CD1c-positive myeloid dendritic cell (primary cell): ENCODE measurements around the gene HHIPL2.
A peak's percentile ranks its signal among the peaks of the same experiment; 100 is the strongest.

Experiments
- DNase-seq: peaks from one replicate; pipeline ENCODE4 v3.0.0-alpha.2; 2016; ENCODE audit errors: extremely low spot score

Gene HHIPL2

GRCh38 chr1:222547944-222548671 is at the start of gene HHIPL2:
HHIPL2 (minus strand) TSS chr1:222548104; CDS start chr1:222548044, 60 bp downstream.
- no peak for DNase-seq

- no peak for DNase-seq
Observed at GRCh38 chr1:222596696-222597095, 48.8 kb upstream of the HHIPL2 start.

- DNase-seq: no peak
Observed at GRCh38 chr1:222594789-222595188, 46.9 kb upstream of the HHIPL2 start.

GRCh38 chr1:222592171-222592570 is 44.3 kb upstream of the HHIPL2 start:
- DNase-seq: no peak

GRCh38 chr1:222589462-222590302 is 41.8 kb upstream of the HHIPL2 start, which contains the start of gene TAF1A:
TAF1A (minus strand) TSS chr1:222589933.
- DNase-seq: peak; percentile 89

GRCh38 chr1:222588135-222588534 is 40.2 kb upstream of the HHIPL2 start:
- no peak for DNase-seq

GRCh38 chr1:222586842-222587241 is 38.9 kb upstream of the HHIPL2 start:
- DNase-seq: no peak

- peak; percentile 56 for DNase-seq
Observed at GRCh38 chr1:222583079-222583478, 35.2 kb upstream of the HHIPL2 start.

- no peak for DNase-seq
Observed at GRCh38 chr1:222582099-222582774, 34.3 kb upstream of the HHIPL2 start.

- DNase-seq: no peak
Observed at GRCh38 chr1:222579316-222579715, 31.4 kb upstream of the HHIPL2 start.

- DNase-seq: no peak
Observed at GRCh38 chr1:222570837-222571236, 22.9 kb upstream of the HHIPL2 start.

GRCh38 chr1:222561656-222562055 is 13.8 kb upstream of the HHIPL2 start:
- DNase-seq: no peak

GRCh38 chr1:222557574-222557973 is 9.7 kb upstream of the HHIPL2 start:
- no peak for DNase-seq

- DNase-seq: no peak
Observed at GRCh38 chr1:222557148-222557547, 9.2 kb upstream of the HHIPL2 start.

GRCh38 chr1:222555992-222556615 is 8.2 kb upstream of the HHIPL2 start:
- DNase-seq: no peak

- DNase-seq: no peak
Observed at GRCh38 chr1:222554177-222554576, 6.3 kb upstream of the HHIPL2 start.

GRCh38 chr1:222552882-222553281 is 5.0 kb upstream of the HHIPL2 start:
- no peak for DNase-seq

GRCh38 chr1:222547260-222547614 is 667 bp downstream of the HHIPL2 start:
- no peak for DNase-seq

- no peak for DNase-seq
Observed at GRCh38 chr1:222546548-222547259, 1.2 kb downstream of the HHIPL2 start.

- DNase-seq: no peak
Observed at GRCh38 chr1:222546091-222546490, 1.8 kb downstream of the HHIPL2 start.

GRCh38 chr1:222543817-222544216 is 4.1 kb downstream of the HHIPL2 start:
- DNase-seq: no peak
